Uterus (tissue), 4 donors: ENCODE data around the gene LLGL1. TPM values are rescaled to one million over a fixed set of nuclear protein-coding genes. Genes with fewer than 3 reads are reported as not detected.
A peak's percentile ranks its signal among the peaks of the same experiment; 100 is the strongest.

ENCODE experiments used
- DNase-seq, 2 donors: peaks; one replicate each; pipeline ENCODE4 v3.0.0-alpha.2; 2019 to 2020
- H3K27ac ChIP-seq, 2 donors: fragments of 200-600 bp; sonication (generic); 1 replicate in 1 of 2; 2 replicates in 1 of 2; pipeline ENCODE4 v1.5.1; 2016 to 2018
- H3K27me3 ChIP-seq, 2 donors: fragments of 200-600 bp; sonication (generic); one replicate each; pipeline ENCODE4 v1.5.1; 2018 to 2019; ENCODE audit warnings: control low read depth in 1 of 2
- H3K36me3 ChIP-seq, 2 donors: fragments of 200-600 bp; sonication (generic); one replicate each; pipeline ENCODE4 v1.5.1; 2019; ENCODE audit warnings: control low read depth in 1 of 2
- H3K4me1 ChIP-seq, 2 donors: fragments of 200-600 bp; sonication (generic); one replicate each; pipeline ENCODE4 v1.5.1; 2018 to 2019; ENCODE audit warnings: control low read depth in 1 of 2
- H3K4me3 ChIP-seq, 2 donors: fragments of 200-600 bp; sonication (generic); 1 replicate in 1 of 2; 2 replicates in 1 of 2; pipeline ENCODE4 v1.5.1; 2018 to 2019; ENCODE audit warnings: mild to moderate bottlenecking in 1 of 2
- H3K9me3 ChIP-seq, 2 donors: fragments of 200-600 bp; sonication (generic); one replicate each; pipeline ENCODE4 v1.5.1; 2019; ENCODE audit warnings: control low read depth in 1 of 2
- CTCF ChIP-seq, 4 experiments: fragments of 200-600 bp in 2 of 4; fragments of 450-650 bp in 2 of 4; sonication (generic) in 2 of 4; IDR thresholded peaks; one replicate each; pipeline ENCODE4 v1.5.1; 2016 to 2019; ENCODE audit warnings: antibody characterized with exemption in 4 of 4, mild to moderate bottlenecking in 2 of 4, moderate library complexity in 1 of 4
- POLR2A ChIP-seq, 2 donors: fragments of 450-650 bp; IDR thresholded peaks; one replicate each; pipeline ENCODE4 v1.6.1; 2016; ENCODE audit warnings: antibody characterized with exemption in 2 of 2, mild to moderate bottlenecking in 1 of 2, moderate library complexity in 1 of 2
- intact Hi-C: fragments of 100-400 bp; cut with DNase I; formaldehyde crosslinking; loops from one replicate; pipeline ENCODE4 v1.15.1; 2023; ENCODE audit warnings: low total_unique reads
- total RNA-seq, 4 donors: library from RNA; depleted of rRNA in 3 of 4; stranded (reverse); fragments of >200 nt in 3 of 4; gene quantifications; one replicate each; pipeline versions ENCODE4 v1.1.0 to v1.2.4, GENCODE V29; 2014 to 2023
- donor health status: DM: yes; HTN: yes; CAD: no.

The LLGL1 gene
- total RNA-seq, 4 donors from 2014 or later: 7.6 to 72.0 (median 23.1) TPM

GRCh38 chr17:18225642-18226283 is 328 bp downstream of the LLGL1 start:
- intact Hi-C loops: no loop called here
- no peak for TF ChIP-seq CTCF (IDR thresholded peaks at IDR 0.05)
- peak in 1 of 2 donors; percentile 9 for TF ChIP-seq POLR2A (IDR thresholded peaks at IDR 0.05)
- Histone ChIP-seq H3K27me3 (no peaks in the 10 kb centered on the region), H3K4me1 (peaks cover 0 to 8% of the 10 kb centered on the region in 2 donors), H3K27ac (peak overlapping the region; percentile 72 to 82), H3K4me3 (peak overlapping the region; percentile 53), H3K36me3 (no peaks in the 10 kb centered on the region), H3K9me3 (no peaks in the 10 kb centered on the region)
- peak in 1 of 2 donors; percentile 52 for DNase-seq

GRCh38 chr17:18226284-18226945 is 980 bp downstream of the LLGL1 start:
- TF ChIP-seq CTCF (IDR thresholded peaks at IDR 0.05) (no peak), POLR2A (IDR thresholded peaks at IDR 0.05) (no peak)
- Histone ChIP-seq H3K4me1 (peaks cover 0 to 8% of the 10 kb centered on the region in 2 donors), H3K4me3 (peak overlapping the region; percentile 53), H3K27ac (peak overlapping the region; percentile 72 to 82), H3K27me3 (no peaks in the 10 kb centered on the region), H3K9me3 (no peaks in the 10 kb centered on the region), H3K36me3 (no peaks in the 10 kb centered on the region)
- intact Hi-C loops: no loop called here
- DNase-seq: peak in 1 of 2 donors; percentile 39

- H3K4me1 ChIP-seq: peaks cover 0 to 8% of the 10 kb centered on the region in 2 donors
- no peak for TF ChIP-seq POLR2A (IDR thresholded peaks at IDR 0.05)
- no peak for TF ChIP-seq CTCF (IDR thresholded peaks at IDR 0.05)
- intact Hi-C loops: no loop called here
- DNase-seq: no peak
- H3K4me3 ChIP-seq: no peak overlapping the region
- H3K36me3 ChIP-seq: no peaks in the 10 kb centered on the region
- H3K27ac ChIP-seq: no peak overlapping the region
- no peaks in the 10 kb centered on the region for H3K9me3 ChIP-seq
- no peaks in the 10 kb centered on the region for H3K27me3 ChIP-seq
These were observed 2.2 kb downstream of the LLGL1 start for GRCh38 chr17:18227635-18228034.

- Histone ChIP-seq H3K27me3 (no peaks in the 10 kb centered on the region), H3K36me3 (no peaks in the 10 kb centered on the region), H3K9me3 (no peaks in the 10 kb centered on the region), H3K4me1 (peaks cover 0 to 8% of the 10 kb centered on the region in 2 donors), H3K27ac (no peak overlapping the region), H3K4me3 (no peak overlapping the region)
- no peak for TF ChIP-seq POLR2A (IDR thresholded peaks at IDR 0.05)
- no peak for TF ChIP-seq CTCF (IDR thresholded peaks at IDR 0.05)
- DNase-seq: no peak
- intact Hi-C loops: no loop called here
These were observed 2.8 kb downstream of the LLGL1 start for GRCh38 chr17:18228176-18228682.

GRCh38 chr17:18229254-18229653 is 3.8 kb downstream of the LLGL1 start:
- peaks cover 0 to 8% of the 10 kb centered on the region in 2 donors for H3K4me1 ChIP-seq
- intact Hi-C loops: no loop called here

More at GRCh38 chr17:18229254-18229653, 3.8 kb downstream of the LLGL1 start:
- Histone ChIP-seq H3K4me3 (no peak overlapping the region), H3K27ac (no peak overlapping the region), H3K9me3 (no peaks in the 10 kb centered on the region), H3K36me3 (no peaks in the 10 kb centered on the region), H3K27me3 (no peaks in the 10 kb centered on the region)
- TF ChIP-seq POLR2A (IDR thresholded peaks at IDR 0.05) (no peak), CTCF (IDR thresholded peaks at IDR 0.05) (no peak)
- no peak for DNase-seq
